Measurements from ENCODE around the gene ZBTB42.

ZBTB42 gene

GRCh38 chr14:104845033-104845666, 44.2 kb downstream of the ZBTB42 start:
- DNase-seq, result no peak

GRCh38 chr14:104845834-104846441, 45.0 kb downstream of the ZBTB42 start:
- no peak for DNase-seq

- no peak for DNase-seq
These were observed 51.4 kb downstream of the ZBTB42 start for GRCh38 chr14:104852280-104852663.

Data from GF-D8 (cell line).